H1 (cell line): ENCODE results near the gene CHRNA9. TPM values are rescaled to one million over a fixed set of nuclear protein-coding genes. Genes with fewer than 3 reads are reported as not detected.

ENCODE experiments used
- CTCF ChIA-PET: fragments of 300-600 bp; sonication (Branson Sonifier 250); formaldehyde crosslinking; loops from one replicate; lab custom pipeline; 2021; ENCODE audit not compliant: partially characterized antibody; lab: Charles Lee
- POLR2A ChIA-PET: fragments of 300-600 bp; sonication (Branson Sonifier 250); formaldehyde crosslinking; loops from one replicate; lab custom pipeline; 2021; ENCODE audit warnings: inconsistent platforms; ENCODE audit not compliant: partially characterized antibody; lab: Charles Lee
- DNase-seq, 2 experiments: peaks; one replicate each; pipeline versions ENCODE4 v3.0.0 to v3.0.0-alpha.2; 2010 to 2022; ENCODE audit warnings: low spot score in 2 of 2, low read depth in 1 of 2, mixed read lengths in 1 of 2
- FAIRE-seq: peaks from 2 replicates; lab custom pipeline; 2011; peaks lifted over from hg19 to GRCh38; lab: Jason Lieb, UNC
- H2AFZ ChIP-seq: 2 replicates; pipeline ENCODE4 v1.8.1; 2012; ENCODE audit warnings: low read length, inconsistent platforms
- H2AK5ac ChIP-seq: 2 replicates; pipeline ENCODE4 v1.6.1; 2013; ENCODE audit warnings: low read depth, low read length
- H2BK120ac ChIP-seq: replicated peaks from 2 replicates; pipeline ENCODE3; 2013; ENCODE audit warnings: low read depth, low read length, inconsistent platforms
- H2BK12ac ChIP-seq: 2 replicates; pipeline ENCODE4 v1.6.1; 2013; ENCODE audit warnings: low read depth, low read length
- H2BK15ac ChIP-seq: 2 replicates; pipeline ENCODE4 v1.6.1; 2013; ENCODE audit warnings: low read length
- H2BK20ac ChIP-seq: 2 replicates; pipeline ENCODE4 v1.6.1; 2013; ENCODE audit warnings: low read length
- H2BK5ac ChIP-seq: 2 replicates; pipeline ENCODE4 v1.6.1; 2013; ENCODE audit warnings: low read depth, low read length
- H3K14ac ChIP-seq: 2 replicates; pipeline ENCODE4 v1.6.1; 2013; ENCODE audit warnings: inconsistent platforms; ENCODE audit not compliant: insufficient read length
- H3K18ac ChIP-seq: 2 replicates; pipeline ENCODE4 v1.6.1; 2013; ENCODE audit warnings: low read length; ENCODE audit errors: extremely low read depth
- H3K23ac ChIP-seq: 2 replicates; pipeline ENCODE4 v1.6.1; 2013; ENCODE audit warnings: inconsistent platforms; ENCODE audit not compliant: insufficient read length
- H3K23me2 ChIP-seq: 2 replicates; pipeline ENCODE4 v1.6.1; 2013; ENCODE audit warnings: low read depth, low read length
- H3K27ac ChIP-seq: 2 replicates; pipeline ENCODE4 v1.6.1; 2011; ENCODE audit warnings: low read depth, low read length, inconsistent platforms
- H3K27me3 ChIP-seq, 4 experiments: replicated peaks in 1 of 4; 1 replicate in 1 of 4; 2 replicates in 3 of 4; pipeline versions ENCODE4 v1.6.1 to v1.8.1; 2011 to 2013; ENCODE audit warnings: low read length in 3 of 4, mild to moderate bottlenecking in 3 of 4, inconsistent platforms in 2 of 4, mixed read lengths in 2 of 4, moderate library complexity in 1 of 4; ENCODE audit not compliant: control insufficient read depth in 3 of 4, insufficient read depth in 3 of 4; ENCODE audit errors: extremely low read depth in 1 of 4
- H3K36me3 ChIP-seq, 4 experiments: 2 replicates each; pipeline versions ENCODE4 v1.6.1 to v1.8.1; 2011 to 2013; ENCODE audit warnings: mild to moderate bottlenecking in 4 of 4, low read length in 3 of 4, moderate library complexity in 2 of 4, control low read depth in 1 of 4, inconsistent platforms in 1 of 4; ENCODE audit not compliant: insufficient read depth in 4 of 4, control insufficient read depth in 2 of 4
- H3K4ac ChIP-seq: replicated peaks from 2 replicates; pipeline ENCODE3; 2013; ENCODE audit warnings: low read length, low read depth, mixed read lengths, inconsistent platforms; ENCODE audit not compliant: insufficient read length
- H3K4me1 ChIP-seq, 4 experiments: replicated peaks in 1 of 4; 1 replicate in 1 of 4; 2 replicates in 3 of 4; pipeline versions ENCODE4 v1.6.1 to v1.8.1; 2011 to 2013; ENCODE audit warnings: low read length in 3 of 4, inconsistent platforms in 2 of 4, mixed read lengths in 1 of 4; ENCODE audit not compliant: insufficient read depth in 4 of 4, control insufficient read depth in 3 of 4
- H3K4me2 ChIP-seq, 2 experiments: 2 replicates each; pipeline versions ENCODE4 v1.6.1 to v1.8.1; 2011 to 2013; ENCODE audit warnings: low read depth in 2 of 2, low read length in 2 of 2, control low read depth in 1 of 2, inconsistent platforms in 1 of 2, mild to moderate bottlenecking in 1 of 2; ENCODE audit not compliant: insufficient read depth in 1 of 2
- H3K4me3 ChIP-seq, 4 experiments: fragments of 200-600, 300-600 bp in 1 of 4; sonication (generic), shearing (Covaris generic), sonication (Bioruptor Twin) in 1 of 4; 2 replicates each; pipeline versions ENCODE4 v1.5.1 to v1.8.1; 2011 to 2016; ENCODE audit warnings: low read length in 4 of 4, low read depth in 3 of 4, control low read depth in 2 of 4, inconsistent platforms in 2 of 4, mild to moderate bottlenecking in 2 of 4, mixed read lengths in 1 of 4, moderate library complexity in 1 of 4; ENCODE audit not compliant: insufficient read depth in 2 of 4; ENCODE audit errors: extremely low read depth in 1 of 4
- H3K56ac ChIP-seq: replicated peaks from 2 replicates; pipeline ENCODE3; 2013; ENCODE audit warnings: low read depth, mild to moderate bottlenecking, mixed read lengths, low read length, inconsistent platforms; ENCODE audit not compliant: insufficient read length
- H3K79me1 ChIP-seq: 2 replicates; pipeline ENCODE4 v1.6.1; 2013; ENCODE audit warnings: low read depth, low read length, control low read depth
- H3K79me2 ChIP-seq, 2 experiments: 2 replicates each; pipeline versions ENCODE4 v1.6.1 to v1.8.1; 2012 to 2013; ENCODE audit warnings: low read length in 2 of 2, mild to moderate bottlenecking in 2 of 2, inconsistent platforms in 1 of 2; ENCODE audit not compliant: insufficient read depth in 2 of 2, control insufficient read depth in 1 of 2
- H3K9ac ChIP-seq, 4 experiments: replicated peaks in 1 of 4; 1 replicate in 1 of 4; 2 replicates in 3 of 4; pipeline versions ENCODE4 v1.6.1 to v1.8.1; 2011 to 2013; ENCODE audit warnings: low read depth in 3 of 4, low read length in 3 of 4, control low read depth in 2 of 4, mild to moderate bottlenecking in 2 of 4, moderate library complexity in 2 of 4, inconsistent platforms in 1 of 4; ENCODE audit errors: extremely low read depth in 1 of 4
- H3K9me3 ChIP-seq, 2 experiments: 2 replicates each; pipeline versions ENCODE4 v1.6.1 to v1.8.1; 2012 to 2013; ENCODE audit warnings: mild to moderate bottlenecking in 2 of 2, moderate library complexity in 2 of 2, control low read depth in 1 of 2, inconsistent platforms in 1 of 2, low read depth in 1 of 2, low read length in 1 of 2, mixed read lengths in 1 of 2; ENCODE audit not compliant: insufficient read depth in 2 of 2
- H4K20me1 ChIP-seq, 2 experiments: replicated peaks in 1 of 2; 2 replicates each; pipeline versions ENCODE3 to v1.8.1; 2011 to 2013; ENCODE audit warnings: inconsistent platforms in 2 of 2, low read length in 2 of 2, mild to moderate bottlenecking in 1 of 2; ENCODE audit not compliant: insufficient read depth in 2 of 2, control insufficient read depth in 1 of 2
- H4K5ac ChIP-seq: 2 replicates; pipeline ENCODE4 v1.6.1; 2013; ENCODE audit warnings: low read length, low read depth, mixed read lengths, inconsistent platforms; ENCODE audit not compliant: insufficient read length
- H4K8ac ChIP-seq: 2 replicates; pipeline ENCODE4 v1.8.0; 2013; ENCODE audit warnings: mild to moderate bottlenecking, moderate library complexity, low read length, inconsistent platforms; ENCODE audit not compliant: insufficient read depth; ENCODE audit errors: extremely low read depth
- H4K91ac ChIP-seq: replicated peaks from 2 replicates; pipeline ENCODE3; 2013; ENCODE audit warnings: low read length, mixed read lengths, inconsistent platforms; ENCODE audit not compliant: insufficient read length
- MAFK ChIP-seq: IDR thresholded peaks from 2 replicates; pipeline ENCODE4 v1.6.1; 2012; ENCODE audit warnings: low read depth, mild to moderate bottlenecking, improper control_type of control experiment, low read length
- SP2 ChIP-seq: IDR thresholded peaks from 2 replicates; pipeline ENCODE4 v1.6.1; 2012; ENCODE audit warnings: mild to moderate bottlenecking, low read length, inconsistent platforms
- WGBS, 2 experiments: shearing (Covaris generic) in 1 of 2; methylation state at CpG; one replicate each; pipeline versions ENCODE4 v1.1.6 to v1.1.7; 2013 to 2015; ENCODE audit warnings: low lambda C conversion rate in 2 of 2, mixed read lengths in 2 of 2, inconsistent platforms in 1 of 2, low coverage in 1 of 2, missing lambda C conversion rate in 1 of 2; ENCODE audit not compliant: insufficient replicate concordance in 2 of 2, insufficient coverage in 1 of 2, insufficient read length in 1 of 2; ENCODE audit errors: extremely low coverage in 1 of 2, missing lambda C conversion rate in 1 of 2; 5-methylcytosine and 5-hydroxymethylcytosine counted together
- polyA plus RNA-seq, 7 experiments: library from polyadenylated mRNA; depleted of rRNA in 3 of 7; stranded (reverse) in 5 of 7; unstranded in 2 of 7; fragments of >200 nt in 5 of 7; fragments of 200-250 nt in 2 of 7; gene quantifications; 1 replicate in 5 of 7; 2 replicates in 1 of 7; 4 replicates in 1 of 7; pipeline versions ENCODE4 v1.2.1 to v1.2.3, GENCODE V29; 2011 to 2013; ENCODE audit warnings: missing spikeins in 2 of 7, mixed read lengths in 2 of 7
- total RNA-seq: library from RNA; stranded (reverse); fragmentation: NEBNext Ultra II Directional; extraction: Animal tissue kit (Norgen Biotek cat#: 25700); gene quantifications from 2 replicates; pipeline ENCODE4 v1.2.1, GENCODE V29; 2021

CHRNA9 gene
- total and polyA plus RNA-seq, 2 of the 8 experiments (the other 6 are each of a cell fraction or from before 2014, with no cell fraction given): 1.4 to 3.3 TPM

DNA sequence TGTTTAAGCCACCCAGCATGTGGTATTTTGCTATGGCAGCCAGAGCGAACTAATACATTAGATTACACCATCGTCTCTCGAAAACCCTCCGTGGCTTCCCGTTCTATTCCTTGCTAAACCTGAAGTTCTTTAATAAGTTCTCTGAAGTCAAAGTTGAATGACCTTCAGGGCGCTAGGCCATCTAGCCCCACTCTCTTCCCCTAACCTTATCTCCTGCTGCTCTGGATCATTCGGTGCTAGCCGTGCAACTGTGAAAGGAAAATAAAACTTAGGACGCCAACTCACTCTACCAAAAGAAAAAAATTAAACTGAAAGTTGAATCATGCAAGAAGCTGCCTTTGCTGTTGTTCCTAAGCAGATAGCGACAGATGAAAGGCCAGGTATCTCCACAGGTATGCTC lies 40.0 kb downstream of the CHRNA9 start:
- Histone ChIP-seq H3K23me2 (no peaks in the 10 kb centered on the region), H3K4me2 (no peak overlapping the region), H3K18ac (no peak overlapping the region), H3K27ac (no peak overlapping the region), H2BK15ac (no peak overlapping the region), H3K79me2 (no peaks in the 10 kb centered on the region), H2BK120ac (no peak overlapping the region), H2AK5ac (no peak overlapping the region), H3K79me1 (no peaks in the 10 kb centered on the region), H3K4me1 (peaks cover 0 to 8% (median 2%) of the 10 kb centered on the region in 4 experiments; a peak in 1 of 7 replicates), H3K4ac (no peak overlapping the region), H3K14ac (no peak overlapping the region), H3K23ac (no peak overlapping the region), H2BK12ac (no peak overlapping the region), H3K4me3 (no peak overlapping the region), H3K36me3 (no peaks in the 10 kb centered on the region), H4K8ac (no peak overlapping the region), H2AFZ (no peak overlapping the region), H3K56ac (no peak overlapping the region), H3K27me3 (no peaks in the 10 kb centered on the region), H4K5ac (no peak overlapping the region), H2BK20ac (no peak overlapping the region), H3K9me3 (no peaks in the 10 kb centered on the region), H2BK5ac (no peak overlapping the region), H4K20me1 (no peaks in the 10 kb centered on the region), H4K91ac (no peak overlapping the region), H3K9ac (no peak overlapping the region)
- FAIRE-seq: no peak
- CTCF ChIA-PET: no interaction called here
- whole genome bisulfite sequencing, 2 experiments: 90% methylated on average over 10 of the region's 10 CpGs; no CpG with 5 or more reads in 1 of the 2 experiments
- DNase-seq: no peak
- POLR2A ChIA-PET: interaction anchor here (1.2 kb wide), 1 partner anchor 11 kb away, joined by 3 read pairs; no protein-coding TSS in a partner anchor
- TF ChIP-seq SP2 (no peak), MAFK (no peak)
